ENCODE results near the gene CHSY1. TPM values are rescaled to one million over a fixed set of nuclear protein-coding genes. Genes with fewer than 3 reads are reported as not detected.

CHSY1 gene
- total and polyA plus RNA-seq, 2 of the 13 experiments (the other 11 are each of a cell fraction or from before 2014, with no cell fraction given), result 13.3 to 13.7 TPM

- TF ChIP-seq ZZZ3 (CRISPR knock-in tag; IDR thresholded peaks at IDR 0.05; ENCODE audit: borderline replicate concordance), result no peak
- no peak for TF ChIP-seq ZNF800 (CRISPR knock-in tag; IDR thresholded peaks at IDR 0.05)
- TF ChIP-seq NAIF1 (CRISPR knock-in tag; IDR thresholded peaks at IDR 0.05; ENCODE audit: borderline replicate concordance), result no peak
Observed at GRCh38 chr15:101283931-101284330, 32.1 kb upstream of the CHSY1 start (continued).

- TF ChIP-seq MAFF (IDR thresholded peaks at IDR 0.05; ENCODE audit: low read depth, low read length) (no peak), ZNF761 (CRISPR knock-in tag; conservative IDR thresholded peaks at IDR 0.05) (no peak), RNF2 (conservative IDR thresholded peaks at IDR 0.05; ENCODE audit: low read depth) (no peak), PRPF4 (IDR thresholded peaks at IDR 0.05; ENCODE audit: low read depth, low read length, poor library complexity, severe bottlenecking) (no peak), FOXA1 (IDR thresholded peaks at IDR 0.05) (no peak), FOXA1 (CRISPR knock-in tag; IDR thresholded peaks at IDR 0.05) (no peak), ATM (IDR thresholded peaks at IDR 0.05; ENCODE audit: borderline replicate concordance) (no peak), ZNF652 (CRISPR knock-in tag; IDR thresholded peaks at IDR 0.05; ENCODE audit: borderline replicate concordance, low read depth) (no peak)
- TF ChIP-seq, protein P1, sequence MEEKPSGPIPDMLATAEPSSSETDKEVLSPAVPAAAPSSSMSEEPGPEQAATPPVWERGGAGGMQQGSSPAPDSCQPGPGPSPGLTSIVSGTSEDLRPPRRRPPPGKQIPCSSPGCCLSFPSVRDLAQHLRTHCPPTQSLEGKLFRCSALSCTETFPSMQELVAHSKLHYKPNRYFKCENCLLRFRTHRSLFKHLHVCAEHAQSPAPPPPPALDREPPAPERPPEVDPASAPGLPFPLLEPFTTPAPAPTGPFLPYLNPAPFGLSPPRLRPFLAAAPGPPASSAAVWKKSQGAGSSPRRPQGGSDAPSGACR (CRISPR knock-in tag; IDR thresholded peaks at IDR 0.05), result no peak
- TF ChIP-seq, protein P2, sequence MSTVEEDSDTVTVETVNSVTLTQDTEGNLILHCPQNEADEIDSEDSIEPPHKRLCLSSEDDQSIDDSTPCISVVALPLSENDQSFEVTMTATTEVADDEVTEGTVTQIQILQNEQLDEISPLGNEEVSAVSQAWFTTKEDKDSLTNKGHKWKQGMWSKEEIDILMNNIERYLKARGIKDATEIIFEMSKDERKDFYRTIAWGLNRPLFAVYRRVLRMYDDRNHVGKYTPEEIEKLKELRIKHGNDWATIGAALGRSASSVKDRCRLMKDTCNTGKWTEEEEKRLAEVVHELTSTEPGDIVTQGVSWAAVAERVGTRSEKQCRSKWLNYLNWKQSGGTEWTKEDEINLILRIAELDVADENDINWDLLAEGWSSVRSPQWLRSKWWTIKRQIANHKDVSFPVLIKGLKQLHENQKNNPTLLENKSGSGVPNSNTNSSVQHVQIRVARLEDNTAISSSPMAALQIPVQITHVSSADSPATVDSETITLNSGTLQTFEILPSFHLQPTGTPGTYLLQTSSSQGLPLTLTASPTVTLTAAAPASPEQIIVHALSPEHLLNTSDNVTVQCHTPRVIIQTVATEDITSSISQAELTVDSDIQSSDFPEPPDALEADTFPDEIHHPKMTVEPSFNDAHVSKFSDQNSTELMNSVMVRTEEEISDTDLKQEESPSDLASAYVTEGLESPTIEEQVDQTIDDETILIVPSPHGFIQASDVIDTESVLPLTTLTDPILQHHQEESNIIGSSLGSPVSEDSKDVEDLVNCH (CRISPR knock-in tag; IDR thresholded peaks at IDR 0.05), result no peak
- Histone ChIP-seq H3K4me2 (ENCODE audit: low read depth, low read length) (no peak overlapping the region), H3K79me2 (ENCODE audit: insufficient read depth, low read length) (peaks cover 18% of the 10 kb centered on the region), H3K27ac (ENCODE audit: extremely low read length, insufficient read depth, low read length) (no peak overlapping the region), H3K27me3 (ENCODE audit: control insufficient read depth in 1 of 2, insufficient read depth in 2 of 2, low read length in 2 of 2) (no peaks in the 10 kb centered on the region; a peak in 2 of 5 replicates), H3K4me3 (replicated peaks in 1 of 3; ENCODE audit: insufficient read depth in 1 of 3, low read depth in 2 of 3, low read length in 3 of 3) (no peak overlapping the region), H3K9ac (ENCODE audit: insufficient read depth, low read depth, low read length) (no peak overlapping the region), H3K9me3 (ENCODE audit: low read length) (no peaks in the 10 kb centered on the region), H3K36me3 (replicated peaks in 1 of 2; ENCODE audit: control insufficient read depth in 1 of 2, insufficient read depth in 2 of 2, low read length in 2 of 2) (peaks cover 15 to 43% of the 10 kb centered on the region in 2 experiments), H4K20me1 (ENCODE audit: insufficient read depth, low read length) (no peaks in the 10 kb centered on the region), H3K4me1 (ENCODE audit: insufficient read depth, low read length) (peaks cover 28% of the 10 kb centered on the region), H2AFZ (ENCODE audit: low read length) (no peak overlapping the region)
- FAIRE-seq (no peak), ATAC-seq (no peak), DNase-seq (ENCODE audit: low spot score) (no peak)
- 97% methylated on average over 2 of the region's 2 CpGs for WGBS (ENCODE audit: low lambda C conversion rate)
- no TSS peak for BruUV-seq (replicated peaks)
- in situ Hi-C loops (cut with HindIII; ENCODE audit: extremely low pct_ligation_motif_present, low pct_unique_long_range_greater_than_20kb), result no loop called here
- ChIA-PET POLR2A (no interaction called here), CTCF (ENCODE audit: low intra/inter-chr PET ratio, low total read pairs) (no interaction called here)
- intact Hi-C loops (cut with micrococcal nuclease; ENCODE audit: unreplicated experiment), result no loop called here
Observed at GRCh38 chr15:101280007-101280406, 28.2 kb upstream of the CHSY1 start.

Measured in HepG2 (cell line).